ENCODE data around the gene SPOCK1. TPM values are rescaled to one million over a fixed set of nuclear protein-coding genes. Genes with fewer than 3 reads are reported as not detected.

The SPOCK1 gene
- polyA plus RNA-seq, 3 donors = 1.8 to 5.7 (median 2.1) TPM

DNA sequence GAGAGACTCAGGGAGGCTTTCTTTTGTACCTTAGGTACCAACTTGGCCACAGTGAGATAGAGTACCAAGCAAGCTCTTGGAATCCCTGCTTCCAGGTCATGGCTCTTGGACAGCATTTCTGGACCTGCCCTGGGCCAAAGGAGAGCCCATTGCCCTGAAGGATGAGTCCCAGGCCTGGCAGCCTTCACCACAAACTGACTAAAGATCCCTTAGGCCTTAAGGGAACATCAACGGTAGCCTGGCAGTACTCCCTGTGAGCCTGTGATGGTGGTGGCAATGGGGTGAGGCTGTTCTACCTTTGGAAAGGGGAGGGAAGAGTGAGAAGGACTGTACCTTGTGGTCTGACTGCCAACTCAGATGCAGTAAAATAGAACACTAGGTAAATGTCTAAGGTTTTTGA lies 334.6 kb downstream of the SPOCK1 start:
- no peak overlapping the region for H2AFZ ChIP-seq (ENCODE audit: insufficient read depth, low read depth, low read length, poor library complexity, severe bottlenecking)
- TF ChIP-seq, protein P1, sequence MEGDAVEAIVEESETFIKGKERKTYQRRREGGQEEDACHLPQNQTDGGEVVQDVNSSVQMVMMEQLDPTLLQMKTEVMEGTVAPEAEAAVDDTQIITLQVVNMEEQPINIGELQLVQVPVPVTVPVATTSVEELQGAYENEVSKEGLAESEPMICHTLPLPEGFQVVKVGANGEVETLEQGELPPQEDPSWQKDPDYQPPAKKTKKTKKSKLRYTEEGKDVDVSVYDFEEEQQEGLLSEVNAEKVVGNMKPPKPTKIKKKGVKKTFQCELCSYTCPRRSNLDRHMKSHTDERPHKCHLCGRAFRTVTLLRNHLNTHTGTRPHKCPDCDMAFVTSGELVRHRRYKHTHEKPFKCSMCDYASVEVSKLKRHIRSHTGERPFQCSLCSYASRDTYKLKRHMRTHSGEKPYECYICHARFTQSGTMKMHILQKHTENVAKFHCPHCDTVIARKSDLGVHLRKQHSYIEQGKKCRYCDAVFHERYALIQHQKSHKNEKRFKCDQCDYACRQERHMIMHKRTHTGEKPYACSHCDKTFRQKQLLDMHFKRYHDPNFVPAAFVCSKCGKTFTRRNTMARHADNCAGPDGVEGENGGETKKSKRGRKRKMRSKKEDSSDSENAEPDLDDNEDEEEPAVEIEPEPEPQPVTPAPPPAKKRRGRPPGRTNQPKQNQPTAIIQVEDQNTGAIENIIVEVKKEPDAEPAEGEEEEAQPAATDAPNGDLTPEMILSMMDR (IDR thresholded peaks at IDR 0.05) = no peak
- no peak overlapping the region for H3K4me2 ChIP-seq (replicated peaks; ENCODE audit: extremely low read depth, low read length, poor library complexity, severe bottlenecking)
- no peak overlapping the region for H3K4me3 ChIP-seq (replicated peaks in 1 of 3; ENCODE audit: low read depth in 2 of 3, low read length in 3 of 3)
- H3K9me3 ChIP-seq (replicated peaks in 1 of 2; ENCODE audit: control insufficient read depth in 1 of 2, insufficient read depth in 1 of 2, low read length in 2 of 2) = no peaks in the 10 kb centered on the region
- intact Hi-C loops (cut with micrococcal nuclease) = no loop called here
- 100% methylated on average over 1 of the region's 1 CpG for WGBS (ENCODE audit: insufficient coverage)
- H3K27ac ChIP-seq (ENCODE audit: low read depth in 1 of 2, low read length in 2 of 2) = no peak overlapping the region
- no peak overlapping the region for H3K27ac Mint-ChIP-seq
- H3K9me3 Mint-ChIP-seq = peaks cover 0 to 6% (median 2%) of the 10 kb centered on the region in 7 donors
- no peaks in the 10 kb centered on the region for H3K27me3 ChIP-seq (ENCODE audit: control insufficient read depth in 2 of 2, insufficient read depth in 2 of 2, low read length in 2 of 2)
- no peak overlapping the region for H3K4me3 Mint-ChIP-seq
- peaks cover 0 to 4% (median 0%) of the 10 kb centered on the region in 3 donors for H3K27me3 Mint-ChIP-seq (ENCODE audit: low read depth in 3 of 3)
- H3K36me3 ChIP-seq (replicated peaks in 1 of 2; ENCODE audit: control insufficient read depth in 1 of 2, insufficient read depth in 2 of 2, low read length in 2 of 2) = no peaks in the 10 kb centered on the region
- no peak overlapping the region for H3K9ac ChIP-seq (ENCODE audit: insufficient read depth, low read length, poor library complexity, severe bottlenecking)
- no peak for DNase-seq
- H3K36me3 Mint-ChIP-seq = no peaks in the 10 kb centered on the region
- no peaks in the 10 kb centered on the region for H4K20me1 ChIP-seq (ENCODE audit: insufficient read depth, low read length)
- no peaks in the 10 kb centered on the region for H3K79me2 ChIP-seq (ENCODE audit: insufficient read depth, low read length)
- H3K4me1 ChIP-seq (ENCODE audit: control insufficient read depth in 1 of 2, insufficient read depth in 2 of 2, low read length in 2 of 2) = no peaks in the 10 kb centered on the region
- no peaks in the 10 kb centered on the region for H3K4me1 Mint-ChIP-seq

- H3K4me1 ChIP-seq (ENCODE audit: control insufficient read depth in 1 of 2, insufficient read depth in 2 of 2, low read length in 2 of 2) = no peaks in the 10 kb centered on the region
- no peaks in the 10 kb centered on the region for H3K36me3 ChIP-seq (replicated peaks in 1 of 2; ENCODE audit: control insufficient read depth in 1 of 2, insufficient read depth in 2 of 2, low read length in 2 of 2)
- H4K20me1 ChIP-seq (ENCODE audit: insufficient read depth, low read length) = no peaks in the 10 kb centered on the region
- peaks cover 0 to 7% (median 2%) of the 10 kb centered on the region in 7 donors for H3K9me3 Mint-ChIP-seq
- WGBS (ENCODE audit: insufficient coverage) = 100% methylated on average over 1 of the region's 2 CpGs
- H3K4me2 ChIP-seq (replicated peaks; ENCODE audit: extremely low read depth, low read length, poor library complexity, severe bottlenecking) = no peak overlapping the region
- peak overlapping the region in 1 of 7 donors; percentile 33 for H3K27ac Mint-ChIP-seq
- no peak for DNase-seq
- no peaks in the 10 kb centered on the region for H3K4me1 Mint-ChIP-seq
- TF ChIP-seq, protein P1 (IDR thresholded peaks at IDR 0.05) = no peak
- H3K4me3 ChIP-seq (replicated peaks in 1 of 3; ENCODE audit: low read depth in 2 of 3, low read length in 3 of 3) = no peak overlapping the region
- no peaks in the 10 kb centered on the region for H3K27me3 ChIP-seq (ENCODE audit: control insufficient read depth in 2 of 2, insufficient read depth in 2 of 2, low read length in 2 of 2)
- no peak overlapping the region for H3K9ac ChIP-seq (ENCODE audit: insufficient read depth, low read length, poor library complexity, severe bottlenecking)
- intact Hi-C loops (cut with micrococcal nuclease) = no loop called here
- H3K9me3 ChIP-seq (replicated peaks in 1 of 2; ENCODE audit: control insufficient read depth in 1 of 2, insufficient read depth in 1 of 2, low read length in 2 of 2) = no peaks in the 10 kb centered on the region
- H3K36me3 Mint-ChIP-seq = no peaks in the 10 kb centered on the region
- H2AFZ ChIP-seq (ENCODE audit: insufficient read depth, low read depth, low read length, poor library complexity, severe bottlenecking) = no peak overlapping the region
- H3K27me3 Mint-ChIP-seq (ENCODE audit: low read depth in 3 of 3) = peaks cover 0 to under 1% (median 0%) of the 10 kb centered on the region in 3 donors
- no peak overlapping the region for H3K4me3 Mint-ChIP-seq
- no peak overlapping the region for H3K27ac ChIP-seq (ENCODE audit: low read depth in 1 of 2, low read length in 2 of 2)
- no peaks in the 10 kb centered on the region for H3K79me2 ChIP-seq (ENCODE audit: insufficient read depth, low read length)
Observed at GRCh38 chr5:137158691-137159090, 340.4 kb downstream of the SPOCK1 start.
